Cardiac muscle cell (in vitro differentiated cells and primary cell): Measurements from ENCODE around the gene GLRA3. TPM values are rescaled to one million over a fixed set of nuclear protein-coding genes. Genes with fewer than 3 reads are reported as not detected.
"Not testable (repeated sequence)": the region's sequence is repeated elsewhere in the genome, so short reads cannot be mapped to it uniquely, and the experiment has no call there.

Experiments
- DNase-seq, 2 donors: peaks; one replicate each; pipeline versions ENCODE4 v3.0.0 to v3.0.0-alpha.2; 2010 to 2017; ENCODE audit warnings: low read depth in 1 of 2, low spot score in 1 of 2
- H3K27ac ChIP-seq: fragments of 200-600 bp; sonication (generic); 2 replicates; pipeline ENCODE4 v1.5.1; 2016
- H3K27me3 ChIP-seq: fragments of 200-600 bp; sonication (generic); 2 replicates; pipeline ENCODE4 v1.6.0; 2016; ENCODE audit warnings: control low read depth
- H3K36me3 ChIP-seq: fragments of 200-600 bp; sonication (generic); 2 replicates; pipeline ENCODE4 v1.5.1; 2016; ENCODE audit warnings: control low read depth
- H3K4me1 ChIP-seq: fragments of 200-600 bp; sonication (generic); 2 replicates; pipeline ENCODE4 v1.8.1; 2017; ENCODE audit warnings: low read depth, mild to moderate bottlenecking, mixed run types
- H3K4me3 ChIP-seq: fragments of 200-600 bp; sonication (generic); 2 replicates; pipeline ENCODE4 v1.5.1; 2016; ENCODE audit warnings: mild to moderate bottlenecking
- H3K9me3 ChIP-seq: fragments of 200-600 bp; sonication (generic); 2 replicates; pipeline ENCODE4 v1.5.1; 2017; ENCODE audit warnings: low read depth, mild to moderate bottlenecking, control low read depth
- polyA plus RNA-seq: library from polyadenylated mRNA; unstranded; fragments of >200 nt; fragmentation: Nextera tagmentation; extraction: Ambion mirVana; gene quantifications from 2 replicates; pipeline ENCODE4 v1.2.1, GENCODE V29; 2016
- total RNA-seq: library from RNA; depleted of rRNA; stranded (reverse); fragments of >200 nt; gene quantifications from 2 replicates; pipeline ENCODE4 v1.2.3, GENCODE V29; 2016
- TF ChIP-seq, protein P1 (sequence below): IDR thresholded peaks from 2 replicates; pipeline ENCODE4 v1.5.1; 2012; ENCODE audit warnings: low read depth, mild to moderate bottlenecking, low read length

GLRA3 gene
- total and polyA plus RNA-seq, 2 experiments from 2014 or later: not detected

- TF ChIP-seq, protein P1, sequence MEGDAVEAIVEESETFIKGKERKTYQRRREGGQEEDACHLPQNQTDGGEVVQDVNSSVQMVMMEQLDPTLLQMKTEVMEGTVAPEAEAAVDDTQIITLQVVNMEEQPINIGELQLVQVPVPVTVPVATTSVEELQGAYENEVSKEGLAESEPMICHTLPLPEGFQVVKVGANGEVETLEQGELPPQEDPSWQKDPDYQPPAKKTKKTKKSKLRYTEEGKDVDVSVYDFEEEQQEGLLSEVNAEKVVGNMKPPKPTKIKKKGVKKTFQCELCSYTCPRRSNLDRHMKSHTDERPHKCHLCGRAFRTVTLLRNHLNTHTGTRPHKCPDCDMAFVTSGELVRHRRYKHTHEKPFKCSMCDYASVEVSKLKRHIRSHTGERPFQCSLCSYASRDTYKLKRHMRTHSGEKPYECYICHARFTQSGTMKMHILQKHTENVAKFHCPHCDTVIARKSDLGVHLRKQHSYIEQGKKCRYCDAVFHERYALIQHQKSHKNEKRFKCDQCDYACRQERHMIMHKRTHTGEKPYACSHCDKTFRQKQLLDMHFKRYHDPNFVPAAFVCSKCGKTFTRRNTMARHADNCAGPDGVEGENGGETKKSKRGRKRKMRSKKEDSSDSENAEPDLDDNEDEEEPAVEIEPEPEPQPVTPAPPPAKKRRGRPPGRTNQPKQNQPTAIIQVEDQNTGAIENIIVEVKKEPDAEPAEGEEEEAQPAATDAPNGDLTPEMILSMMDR: no peak
- DNase-seq: no peak
- Histone ChIP-seq H3K27me3 (no peaks in the 10 kb centered on the region), H3K4me1 (no peaks in the 10 kb centered on the region), H3K4me3 (no peak overlapping the region), H3K36me3 (no peaks in the 10 kb centered on the region), H3K9me3 (no peaks in the 10 kb centered on the region), H3K27ac (no peak overlapping the region)
Measured at GRCh38 chr4:174789657-174790056, 39.4 kb downstream of the GLRA3 start.

GRCh38 chr4:174778274-174778986, 50.6 kb downstream of the GLRA3 start:
- H3K36me3 ChIP-seq: not testable (repeated sequence)

DNA sequence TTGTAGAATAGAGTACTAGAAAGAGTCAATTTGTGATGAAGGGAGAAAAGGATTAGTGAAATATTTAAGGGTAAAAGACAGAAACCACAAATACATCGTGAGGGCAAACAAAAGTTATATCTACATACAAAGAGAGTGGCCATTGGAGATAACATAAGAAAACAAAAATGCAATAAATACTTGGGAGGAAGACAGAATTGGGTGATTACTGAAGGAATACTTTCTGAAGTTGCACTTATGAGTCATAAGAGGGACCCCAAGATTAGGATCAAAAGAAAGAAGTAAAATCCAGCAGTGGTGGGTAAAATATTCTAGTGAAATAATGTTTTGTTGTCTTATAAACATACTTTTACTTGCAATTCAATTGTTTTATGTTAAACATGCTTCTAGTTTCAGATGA, 53.7 kb downstream of the GLRA3 start:
- H3K27me3 ChIP-seq: no peaks in the 10 kb centered on the region
- no peak overlapping the region for H3K4me3 ChIP-seq
- H3K4me1 ChIP-seq: no peaks in the 10 kb centered on the region
- no peaks in the 10 kb centered on the region for H3K36me3 ChIP-seq
- no peak for DNase-seq
- no peaks in the 10 kb centered on the region for H3K9me3 ChIP-seq
- no peak overlapping the region for H3K27ac ChIP-seq
- TF ChIP-seq, protein P1: no peak

More at GRCh38 chr4:174778274-174778986, 50.6 kb downstream of the GLRA3 start:
- H3K27ac ChIP-seq, H3K4me1 ChIP-seq, H3K4me3 ChIP-seq, DNase-seq, H3K9me3 ChIP-seq, H3K27me3 ChIP-seq: not testable (repeated sequence)

GRCh38 chr4:174764105-174764729, 64.8 kb downstream of the GLRA3 start:
- no peaks in the 10 kb centered on the region for H3K36me3 ChIP-seq
- TF ChIP-seq, protein P1: peak; percentile 69
- no peak overlapping the region for H3K27ac ChIP-seq
- H3K9me3 ChIP-seq: no peaks in the 10 kb centered on the region
- no peaks in the 10 kb centered on the region for H3K27me3 ChIP-seq
- DNase-seq: peak; percentile 64 to 69
- no peaks in the 10 kb centered on the region for H3K4me1 ChIP-seq
- H3K4me3 ChIP-seq: no peak overlapping the region

- DNase-seq: no peak
- Histone ChIP-seq H3K36me3 (no peaks in the 10 kb centered on the region), H3K27me3 (no peaks in the 10 kb centered on the region), H3K27ac (no peak overlapping the region), H3K4me3 (no peak overlapping the region), H3K4me1 (no peaks in the 10 kb centered on the region), H3K9me3 (no peaks in the 10 kb centered on the region)
- TF ChIP-seq, protein P1: no peak
Measured at GRCh38 chr4:174763454-174764104, 65.5 kb downstream of the GLRA3 start.

GRCh38 chr4:174761451-174761850, 67.6 kb downstream of the GLRA3 start:
- H3K27ac ChIP-seq: no peak overlapping the region
- DNase-seq: no peak
- H3K9me3 ChIP-seq: no peaks in the 10 kb centered on the region
- no peaks in the 10 kb centered on the region for H3K4me1 ChIP-seq
- H3K4me3 ChIP-seq: no peak overlapping the region
- no peaks in the 10 kb centered on the region for H3K36me3 ChIP-seq
- TF ChIP-seq, protein P1: no peak
- no peaks in the 10 kb centered on the region for H3K27me3 ChIP-seq
